Muscle of leg (tissue), 11 donors: Measurements from ENCODE around the gene SEMA5A. TPM values are rescaled to one million over a fixed set of nuclear protein-coding genes. Genes with fewer than 3 reads are reported as not detected.

Source experiments
- DNase-seq: peaks from one replicate; pipeline ENCODE4 v3.0.0; 2013
- H3K27ac ChIP-seq: one replicate; pipeline ENCODE4 v1.5.1; 2013; ENCODE audit warnings: mild to moderate bottlenecking, low read length, control low read depth
- H3K27me3 ChIP-seq: one replicate; pipeline ENCODE4 v1.6.1; 2013; ENCODE audit warnings: low read length; ENCODE audit not compliant: control insufficient read depth, insufficient read depth
- H3K36me3 ChIP-seq: one replicate; pipeline ENCODE4 v1.6.1; 2013; ENCODE audit warnings: low read length; ENCODE audit not compliant: control insufficient read depth, insufficient read depth
- H3K4me1 ChIP-seq: one replicate; pipeline ENCODE4 v1.6.1; 2013; ENCODE audit warnings: low read length; ENCODE audit not compliant: control insufficient read depth, insufficient read depth
- H3K4me3 ChIP-seq: one replicate; pipeline ENCODE4 v1.5.1; 2013; ENCODE audit warnings: low read length, control low read depth
- H3K9me3 ChIP-seq: replicated peaks from 2 replicates; pipeline ENCODE4 v1.6.1; 2013; ENCODE audit warnings: low read depth, low read length; ENCODE audit not compliant: control insufficient read depth
- WGBS: methylation state at CpG from one replicate; pipeline ENCODE4 v1.1.5; 2013; ENCODE audit warnings: missing lambda C conversion rate; ENCODE audit not compliant: insufficient coverage; 5-methylcytosine and 5-hydroxymethylcytosine counted together
- polyA plus RNA-seq, 8 donors: library from polyadenylated mRNA; unstranded; fragments of 120-200 nt; gene quantifications; one replicate each; pipeline versions ENCODE4 v1.2.1 to v1.2.3, GENCODE V29; 2013; ENCODE audit warnings: inconsistent platforms in 1 of 8, low replicate concordance in 1 of 8; ENCODE audit not compliant: insufficient read length in 8 of 8, insufficient read depth in 1 of 8
- total RNA-seq: library from RNA; stranded (reverse); fragments of 120-200 nt; gene quantifications from one replicate; pipeline ENCODE4 v1.2.4, GENCODE V29; 2013

SEMA5A gene
- total and polyA plus RNA-seq, 9 donors = 25.1 to 53.5 (median 37.3) TPM

DNA sequence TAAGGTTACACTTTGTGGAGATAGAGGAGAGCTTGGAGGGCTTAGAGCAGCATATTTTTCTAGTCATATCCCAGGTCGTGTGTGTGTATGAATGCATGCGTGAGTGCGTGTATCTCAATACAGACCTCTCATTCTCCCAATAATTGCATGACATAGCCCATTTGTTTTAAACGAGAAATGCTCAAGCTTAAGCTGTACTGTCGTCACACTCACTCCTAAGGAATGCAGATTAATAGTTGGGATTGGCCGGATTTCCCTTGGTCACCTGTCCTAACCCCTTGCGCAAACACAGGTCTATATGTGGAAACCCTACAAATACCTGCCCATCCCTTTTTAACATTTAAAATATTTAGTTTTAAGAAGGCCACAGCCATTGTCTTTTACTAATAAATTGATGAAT is 165.8 kb downstream of the SEMA5A start:
- DNase-seq = no peak
- Histone ChIP-seq H3K9me3 (no peaks in the 10 kb centered on the region), H3K4me1 (no peaks in the 10 kb centered on the region), H3K4me3 (no peak overlapping the region), H3K27ac (no peak overlapping the region), H3K27me3 (no peaks in the 10 kb centered on the region), H3K36me3 (peaks cover 10% of the 10 kb centered on the region)
- no CpG with 5 or more reads among the region's 7 CpGs for WGBS

DNA sequence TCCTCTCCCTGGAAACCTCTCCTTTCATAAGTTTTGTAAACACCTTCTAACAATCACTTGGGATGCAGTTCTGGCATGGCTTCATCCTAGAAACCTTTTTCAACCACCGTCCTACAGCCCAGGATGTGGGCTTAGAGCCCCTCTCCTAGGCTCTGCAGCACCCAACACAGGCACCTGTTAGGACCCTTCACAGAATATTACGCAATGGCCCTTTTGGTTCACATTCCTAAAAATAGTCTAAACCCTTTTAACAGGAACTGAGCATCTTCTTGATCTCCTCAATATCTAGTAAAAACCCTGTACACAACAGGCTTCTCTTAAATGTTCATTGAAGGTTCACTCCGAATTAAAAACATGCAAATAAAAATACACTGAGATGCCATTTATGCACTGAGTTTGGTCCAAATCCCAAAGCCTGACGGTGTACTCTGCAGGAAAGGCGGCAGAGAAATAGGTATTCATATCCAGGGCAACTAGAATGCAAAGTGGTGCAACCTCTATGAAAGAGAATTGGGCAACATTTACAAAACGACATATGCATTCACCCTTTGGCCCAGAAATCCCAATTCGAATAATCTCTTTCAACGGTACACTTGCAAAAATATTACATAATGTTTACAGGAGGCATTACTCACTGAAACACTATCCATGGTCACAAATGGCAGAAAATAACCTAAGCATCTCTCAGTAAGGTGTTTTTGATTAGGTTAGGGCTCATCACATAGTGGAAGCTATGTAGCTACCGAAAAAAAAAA is 169.3 kb downstream of the SEMA5A start:
- WGBS = 87% methylated on average over 4 of the region's 9 CpGs
- no peak overlapping the region for H3K27ac ChIP-seq
- no peaks in the 10 kb centered on the region for H3K9me3 ChIP-seq
- no peak overlapping the region for H3K4me3 ChIP-seq
- no peak for DNase-seq
- no peaks in the 10 kb centered on the region for H3K27me3 ChIP-seq
- H3K4me1 ChIP-seq = peaks cover 9% of the 10 kb centered on the region
- peaks cover 10% of the 10 kb centered on the region for H3K36me3 ChIP-seq

DNA sequence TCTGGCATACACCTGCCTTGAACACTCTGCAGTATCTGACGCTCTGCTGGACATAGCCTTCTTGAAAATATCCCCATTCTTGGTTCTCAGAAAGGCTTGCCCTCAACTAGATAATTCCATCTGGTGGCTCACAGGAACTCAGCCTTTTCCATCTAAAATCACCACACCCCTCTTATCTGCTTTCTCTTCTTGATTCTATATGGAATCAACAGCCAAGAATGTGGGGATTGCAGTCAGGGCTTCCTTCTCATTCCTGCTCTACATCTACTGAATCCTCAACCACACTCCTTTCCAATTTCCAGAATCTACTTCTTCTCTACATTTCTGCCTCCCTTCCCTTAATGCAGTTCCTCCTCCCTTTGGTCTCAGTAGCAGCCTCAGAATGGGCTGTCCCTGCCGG is 170.1 kb downstream of the SEMA5A start:
- Histone ChIP-seq H3K4me3 (no peak overlapping the region), H3K27ac (no peak overlapping the region)
- 94% methylated on average over 2 of the region's 2 CpGs for WGBS

DNA sequence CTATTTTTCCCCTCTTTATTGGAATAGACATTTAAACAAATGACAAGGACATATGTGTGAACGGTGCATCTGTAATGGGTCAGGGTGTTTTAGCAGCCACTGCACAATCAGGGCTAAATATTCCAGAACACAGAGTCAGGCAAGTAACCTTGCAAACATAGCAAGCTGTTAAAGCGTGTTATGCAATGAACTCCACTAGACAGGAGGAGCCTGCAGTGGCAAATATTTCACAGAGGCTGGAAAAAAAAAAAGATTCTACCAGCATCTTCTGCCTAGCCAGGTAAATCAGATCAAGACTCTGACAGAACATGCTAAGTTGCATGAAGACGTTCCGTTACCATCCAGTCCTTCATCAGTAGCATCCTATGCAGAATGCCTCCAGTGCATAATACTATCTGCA is 171.8 kb downstream of the SEMA5A start:
- no peak overlapping the region for H3K4me3 ChIP-seq
- no peaks in the 10 kb centered on the region for H3K9me3 ChIP-seq
- H3K27ac ChIP-seq = peak overlapping the region; percentile 47
- H3K27me3 ChIP-seq = no peaks in the 10 kb centered on the region
- WGBS = 49% methylated on average over 3 of the region's 4 CpGs
- peaks cover 9% of the 10 kb centered on the region for H3K4me1 ChIP-seq
- no peak for DNase-seq
- H3K36me3 ChIP-seq = peaks cover 7% of the 10 kb centered on the region

More for the DNA sequence above, 170.1 kb downstream of the SEMA5A start:
- Histone ChIP-seq H3K36me3 (peaks cover 10% of the 10 kb centered on the region), H3K9me3 (no peaks in the 10 kb centered on the region), H3K4me1 (peaks cover 9% of the 10 kb centered on the region), H3K27me3 (no peaks in the 10 kb centered on the region)
- no peak for DNase-seq

DNA sequence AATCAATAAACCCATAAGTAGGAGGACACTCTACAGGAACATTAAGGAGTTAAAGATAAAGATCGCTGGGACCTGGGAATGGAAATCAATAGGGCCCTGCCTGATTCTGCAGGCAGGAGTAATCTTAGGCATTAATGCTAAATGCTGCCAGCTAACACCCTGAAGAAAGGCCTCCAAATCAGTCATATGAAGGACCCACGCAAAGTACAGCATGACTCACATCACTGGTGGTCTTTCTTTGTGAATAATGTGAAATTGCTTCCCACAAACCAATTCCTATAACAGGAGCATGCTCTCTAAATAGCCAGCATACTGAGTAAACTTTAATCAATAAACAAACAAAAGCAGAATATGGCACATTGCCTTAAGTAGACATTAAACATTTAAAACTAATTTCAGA is 172.3 kb downstream of the SEMA5A start:
- no peak for DNase-seq
- no peaks in the 10 kb centered on the region for H3K27me3 ChIP-seq
- H3K27ac ChIP-seq = no peak overlapping the region
- peaks cover 9% of the 10 kb centered on the region for H3K4me1 ChIP-seq
- no CpG with 5 or more reads among the region's 2 CpGs for WGBS
- H3K9me3 ChIP-seq = no peaks in the 10 kb centered on the region
- H3K4me3 ChIP-seq = no peak overlapping the region
- peaks cover 7% of the 10 kb centered on the region for H3K36me3 ChIP-seq

DNA sequence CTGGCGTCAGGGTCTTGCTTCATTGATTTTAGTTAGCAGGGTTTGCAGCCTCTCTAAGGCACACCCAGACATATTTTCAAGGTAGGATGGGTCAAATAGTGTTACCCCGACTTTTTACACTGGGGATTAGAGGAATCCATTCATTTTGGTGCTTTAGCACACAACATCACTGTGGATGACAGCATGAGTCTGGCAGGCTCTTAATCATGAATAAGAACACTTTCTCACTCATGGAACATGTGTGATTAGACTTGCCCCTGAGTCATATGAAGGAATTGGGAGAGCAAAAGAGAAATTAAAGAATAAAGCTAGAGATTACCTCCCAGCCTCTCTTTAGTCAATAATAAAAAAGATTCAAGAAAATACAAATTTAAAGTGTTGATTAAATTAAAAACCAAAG is 175.6 kb downstream of the SEMA5A start:
- no peak overlapping the region for H3K27ac ChIP-seq
- H3K27me3 ChIP-seq = no peaks in the 10 kb centered on the region

DNA sequence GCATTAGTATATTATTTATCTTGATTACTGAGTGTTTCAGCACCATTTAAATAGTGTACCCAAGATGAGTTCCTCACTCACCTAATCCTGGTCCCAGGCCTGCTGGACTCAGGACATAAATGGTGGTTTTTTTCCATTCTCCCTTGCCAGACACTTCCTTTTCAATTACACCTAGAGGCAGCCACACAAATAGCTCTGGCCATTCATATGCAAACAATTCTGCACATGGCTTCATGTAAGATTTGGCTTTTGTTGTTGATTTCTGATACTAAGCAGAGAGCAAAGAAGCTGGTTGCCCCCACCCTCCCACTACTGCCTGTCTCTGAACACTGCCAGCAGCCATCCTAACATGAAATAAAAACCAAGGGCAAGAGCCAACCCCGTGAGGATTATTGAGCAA is 180.4 kb downstream of the SEMA5A start:
- Histone ChIP-seq H3K9me3 (no peaks in the 10 kb centered on the region), H3K36me3 (no peaks in the 10 kb centered on the region), H3K4me3 (no peak overlapping the region), H3K4me1 (peaks cover 4% of the 10 kb centered on the region), H3K27me3 (no peaks in the 10 kb centered on the region), H3K27ac (no peak overlapping the region)
- WGBS = 63% methylated on average over 1 of the region's 1 CpG
- DNase-seq = no peak

More for the DNA sequence above, 175.6 kb downstream of the SEMA5A start:
- no peaks in the 10 kb centered on the region for H3K9me3 ChIP-seq
- H3K36me3 ChIP-seq = no peaks in the 10 kb centered on the region
- peaks cover 9% of the 10 kb centered on the region for H3K4me1 ChIP-seq
- no peak for DNase-seq
- WGBS = no CpG with 5 or more reads among the region's 2 CpGs
- no peak overlapping the region for H3K4me3 ChIP-seq

DNA sequence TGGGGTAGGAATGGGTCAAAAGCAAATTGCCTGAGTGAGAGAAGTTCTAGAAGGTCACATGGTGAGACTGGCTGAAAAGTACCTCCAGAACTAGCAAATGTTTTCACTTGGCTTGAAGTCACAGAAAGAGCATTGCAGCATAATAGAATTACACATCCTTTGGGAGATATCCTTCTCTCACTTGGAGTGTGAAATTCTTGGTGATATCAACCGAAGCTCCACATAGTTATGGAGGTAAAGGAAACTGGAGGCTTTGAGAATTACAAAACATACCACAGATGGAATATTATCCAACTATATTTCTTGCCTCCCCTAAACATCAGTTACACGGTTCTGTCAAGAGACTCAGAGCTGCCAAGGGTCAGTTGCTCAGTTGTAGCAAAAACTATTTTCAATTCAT is 182.4 kb downstream of the SEMA5A start:
- no peaks in the 10 kb centered on the region for H3K27me3 ChIP-seq
- no peaks in the 10 kb centered on the region for H3K36me3 ChIP-seq
- H3K9me3 ChIP-seq = no peaks in the 10 kb centered on the region
- H3K27ac ChIP-seq = no peak overlapping the region
- peaks cover 4% of the 10 kb centered on the region for H3K4me1 ChIP-seq
- H3K4me3 ChIP-seq = no peak overlapping the region
- DNase-seq = peak; percentile 68
- WGBS = no CpG with 5 or more reads among the region's 2 CpGs

DNA sequence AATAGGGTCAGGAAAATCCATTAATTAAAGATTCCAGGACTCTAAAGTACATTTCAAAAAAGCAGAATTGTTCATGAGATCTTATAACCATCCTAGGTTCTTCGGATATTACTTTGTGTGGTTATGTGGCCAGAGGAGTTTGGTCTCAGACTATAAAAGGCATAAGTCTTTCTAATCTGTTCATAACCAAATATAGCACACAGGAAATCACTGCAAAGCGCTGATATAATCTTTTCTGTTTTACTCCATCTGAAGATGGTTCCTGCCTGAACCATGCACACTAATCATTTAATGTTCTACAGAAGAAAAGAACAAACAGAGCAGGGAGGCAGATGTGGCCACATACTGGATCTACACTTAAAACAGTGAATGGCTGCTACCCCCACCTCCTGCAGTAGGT is 182.8 kb downstream of the SEMA5A start:
- Histone ChIP-seq H3K27me3 (no peaks in the 10 kb centered on the region), H3K9me3 (no peaks in the 10 kb centered on the region), H3K27ac (no peak overlapping the region), H3K36me3 (no peaks in the 10 kb centered on the region), H3K4me1 (peaks cover 4% of the 10 kb centered on the region), H3K4me3 (no peak overlapping the region)
- no CpG with 5 or more reads among the region's 2 CpGs for WGBS
- no peak for DNase-seq

DNA sequence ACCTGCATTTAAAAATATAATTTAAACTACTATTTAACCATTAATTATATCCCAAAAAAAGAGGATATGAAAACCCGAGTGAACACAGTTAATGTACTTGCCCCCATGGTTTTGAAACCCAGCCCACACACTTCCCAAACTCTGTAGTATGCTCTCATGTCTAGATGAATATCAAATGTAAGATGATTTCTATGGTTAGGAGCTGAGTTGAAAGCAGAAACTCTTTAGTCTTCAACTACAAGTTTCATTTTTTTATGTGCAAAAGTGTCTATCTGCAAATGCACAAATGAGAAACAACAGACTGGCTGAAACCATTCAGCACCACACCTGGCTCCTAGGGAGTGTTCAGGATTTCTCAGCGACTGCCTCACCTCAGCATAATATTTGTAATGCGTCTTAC is 183.3 kb downstream of the SEMA5A start:
- Histone ChIP-seq H3K4me1 (peaks cover 4% of the 10 kb centered on the region), H3K27ac (no peak overlapping the region), H3K4me3 (no peak overlapping the region), H3K27me3 (no peaks in the 10 kb centered on the region), H3K36me3 (no peaks in the 10 kb centered on the region), H3K9me3 (no peaks in the 10 kb centered on the region)
- WGBS = no CpG with 5 or more reads among the region's 3 CpGs
- DNase-seq = no peak

DNA sequence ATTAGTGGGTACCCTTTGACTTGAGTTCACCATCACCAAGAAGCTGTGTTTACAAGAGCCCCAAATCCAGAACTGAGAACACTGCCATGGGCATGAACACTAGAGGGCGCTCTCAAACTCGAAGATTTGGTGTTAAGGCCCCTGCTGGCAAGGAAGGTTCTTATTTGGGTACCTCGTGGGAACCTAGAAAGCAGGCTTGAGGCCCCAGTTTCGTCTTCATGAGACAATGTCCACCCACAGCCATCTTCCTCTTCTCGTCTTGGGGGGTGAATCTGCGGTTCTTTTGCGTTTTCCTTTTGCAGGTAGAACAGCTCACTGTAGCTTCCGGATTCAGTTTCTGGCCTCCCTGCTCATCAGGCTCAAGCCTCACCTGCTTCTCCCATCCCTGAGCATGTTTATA is 184.0 kb downstream of the SEMA5A start:
- Histone ChIP-seq H3K9me3 (no peaks in the 10 kb centered on the region), H3K4me3 (no peak overlapping the region), H3K36me3 (no peaks in the 10 kb centered on the region), H3K27ac (no peak overlapping the region), H3K27me3 (no peaks in the 10 kb centered on the region), H3K4me1 (peaks cover 4% of the 10 kb centered on the region)
- peak; percentile 32 for DNase-seq
- WGBS = 77% methylated on average over 6 of the region's 8 CpGs
